HG02610 (cell line): ENCODE results near the gene SPATA2L.
"Not testable (repeated sequence)": the region's sequence is repeated elsewhere in the genome, so short reads cannot be mapped to it uniquely, and the experiment has no call there.

ENCODE experiments used
- ATAC-seq: cut with Tn5 transposase; IDR thresholded peaks from one replicate; pipeline ENCODE4 v1.9.1; 2021; ENCODE audit warnings: mild to moderate bottlenecking, moderate library complexity; ENCODE audit not compliant: unreplicated experiment

The SPATA2L gene

DNA sequence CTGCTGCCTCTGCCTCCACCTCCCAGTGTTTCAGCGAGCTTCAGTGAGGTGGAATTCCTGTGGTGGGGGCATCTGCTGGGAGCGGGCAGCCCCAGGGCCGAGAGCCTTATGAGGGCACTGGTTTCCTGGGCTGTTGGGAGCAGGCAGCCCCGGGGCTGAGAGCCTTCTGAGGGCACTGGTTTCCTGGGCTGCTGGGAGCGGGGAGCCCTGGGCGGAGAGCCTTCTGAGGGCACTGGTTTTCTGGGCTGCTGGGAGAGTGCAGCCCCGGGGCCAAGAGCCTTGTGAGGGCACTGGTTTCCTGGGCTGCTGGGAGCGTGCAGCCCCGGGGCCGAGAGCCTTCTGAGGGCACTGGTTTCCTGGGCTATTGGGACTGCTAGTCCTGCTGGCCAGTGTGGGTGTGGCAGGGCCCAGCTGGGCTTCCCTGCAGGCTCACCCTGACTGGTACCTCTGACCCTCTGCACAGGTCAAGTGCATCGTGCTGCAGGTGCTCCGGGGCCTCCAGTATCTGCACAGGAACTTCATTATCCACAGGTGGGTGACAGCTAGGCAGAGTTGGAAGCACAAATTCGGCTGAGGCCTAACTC is 9.4 kb downstream of the SPATA2L start:
- no peak for ATAC-seq

DNA sequence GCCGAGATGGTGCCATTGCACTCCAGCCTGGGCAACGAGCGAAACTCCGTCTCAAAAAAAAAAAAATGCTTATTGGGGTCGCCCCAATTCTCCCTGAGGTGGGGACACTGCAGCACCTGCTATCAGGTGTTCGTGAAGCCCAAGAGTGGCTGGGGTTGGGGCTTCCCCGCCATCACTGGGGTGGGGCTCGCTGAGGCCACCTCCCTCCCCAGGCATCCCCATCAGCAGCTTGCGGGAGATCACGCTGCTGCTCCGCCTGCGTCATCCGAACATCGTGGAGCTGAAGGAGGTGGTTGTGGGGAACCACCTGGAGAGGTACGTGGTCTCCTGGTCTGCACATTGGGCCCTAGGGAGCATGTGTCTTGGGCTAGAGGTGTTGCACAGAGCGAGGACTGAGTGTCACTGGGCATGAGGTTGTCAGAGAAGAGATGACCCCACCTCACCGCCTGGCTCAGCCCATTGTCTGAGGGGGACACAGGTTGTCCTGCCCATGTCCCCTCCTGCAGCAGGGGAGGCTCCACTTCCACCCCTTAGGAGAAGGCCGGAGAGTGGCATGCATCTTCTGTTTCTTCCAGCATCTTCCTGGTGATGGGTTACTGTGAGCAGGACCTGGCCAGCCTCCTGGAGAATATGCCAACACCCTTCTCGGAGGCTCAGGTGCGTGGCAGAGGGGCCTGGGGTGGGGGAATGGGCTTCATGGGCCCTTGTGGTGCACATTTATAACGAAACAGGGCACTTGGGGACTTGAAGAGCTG is 10.1 kb downstream of the SPATA2L start:
- ATAC-seq, result no peak

DNA sequence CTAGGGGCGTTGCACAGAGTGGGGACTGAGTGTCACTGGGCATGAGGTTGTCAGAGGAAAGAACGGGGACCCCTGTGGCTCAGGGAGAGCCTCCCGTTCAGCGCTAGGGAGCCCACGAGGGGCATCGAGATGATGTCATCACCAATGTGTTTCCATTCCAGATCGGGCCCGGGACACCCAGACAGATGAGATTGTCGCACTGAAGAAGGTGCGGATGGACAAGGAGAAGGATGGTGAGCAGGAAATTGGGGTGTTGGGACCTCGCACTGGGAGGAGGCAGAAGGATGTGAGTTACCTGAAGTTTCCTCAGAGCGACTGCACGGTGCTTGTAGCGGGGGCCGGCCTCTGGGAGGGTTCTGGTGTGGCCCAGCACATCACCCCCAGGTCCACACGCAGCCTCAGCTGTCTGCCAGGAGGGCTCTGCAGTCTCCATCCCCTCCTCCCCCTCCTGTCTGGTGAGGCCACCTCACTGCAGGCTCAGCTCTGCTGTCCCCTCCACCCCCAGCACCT is 11.1 kb downstream of the SPATA2L start:
- no peak for ATAC-seq

- not testable (repeated sequence) for ATAC-seq
These were observed 11.9 kb downstream of the SPATA2L start for GRCh38 chr16:89689621-89690020.

DNA sequence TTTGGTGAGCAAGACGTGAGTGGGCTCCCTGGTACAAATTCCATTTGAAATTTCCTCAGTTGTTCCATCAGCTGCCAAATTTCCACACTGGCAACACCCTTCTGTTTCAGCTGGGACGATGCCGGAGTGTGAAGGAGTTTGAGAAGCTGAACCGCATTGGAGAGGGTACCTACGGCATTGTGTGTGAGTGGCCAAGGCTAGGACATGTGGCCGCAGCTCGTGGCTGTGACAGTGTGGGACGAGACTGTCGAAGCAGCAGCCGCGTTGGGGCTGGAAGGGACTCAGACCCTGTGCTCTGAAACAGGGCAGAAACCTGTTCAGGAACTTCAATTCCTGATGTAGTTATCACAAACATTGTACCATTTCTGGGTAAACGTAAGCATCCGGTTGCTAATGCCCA is 12.4 kb downstream of the SPATA2L start:
- ATAC-seq, result no peak

- no peak for ATAC-seq
These were observed 13.1 kb downstream of the SPATA2L start for GRCh38 chr16:89688395-89688794.

GRCh38 chr16:89687092-89687940 is 14.2 kb downstream of the SPATA2L start:
- ATAC-seq, result peak; percentile 22

GRCh38 chr16:89686520-89687091 is 14.9 kb downstream of the SPATA2L start, which contains the start of gene CDK10:
CDK10 (plus strand) TSS chr16:89686689; CDS start chr16:89686711, 22 bp downstream.
- peak; percentile 78 for ATAC-seq

GRCh38 chr16:89685916-89686315 is 15.6 kb downstream of the SPATA2L start:
- no peak for ATAC-seq

DNA sequence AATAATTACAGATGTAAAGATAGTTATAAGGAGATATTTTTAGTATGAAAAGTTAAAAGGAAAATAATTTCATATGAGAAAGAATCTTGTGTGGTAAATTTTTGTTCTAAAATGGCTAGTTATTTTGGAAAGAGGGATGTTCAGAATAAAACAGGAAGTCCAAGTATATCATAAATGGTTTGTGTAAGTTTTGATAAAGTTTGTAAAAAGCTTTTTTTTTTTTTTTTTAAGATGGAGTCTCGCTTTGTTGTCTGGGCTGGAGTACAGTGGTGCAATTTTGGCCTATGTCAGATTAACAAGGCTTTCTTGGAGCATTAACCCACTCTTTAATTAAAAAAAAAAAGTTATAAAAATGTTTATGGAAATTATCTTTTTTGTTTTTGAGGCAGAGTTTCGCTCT is 23.2 kb downstream of the SPATA2L start:
- no peak for ATAC-seq

- ATAC-seq, result no peak
These were observed 29.1 kb downstream of the SPATA2L start for GRCh38 chr16:89672177-89672941.

GRCh38 chr16:89671565-89671964 is 29.9 kb downstream of the SPATA2L start:
- not testable (repeated sequence) for ATAC-seq

- no peak for ATAC-seq
These were observed 30.7 kb downstream of the SPATA2L start for GRCh38 chr16:89670496-89671431.

DNA sequence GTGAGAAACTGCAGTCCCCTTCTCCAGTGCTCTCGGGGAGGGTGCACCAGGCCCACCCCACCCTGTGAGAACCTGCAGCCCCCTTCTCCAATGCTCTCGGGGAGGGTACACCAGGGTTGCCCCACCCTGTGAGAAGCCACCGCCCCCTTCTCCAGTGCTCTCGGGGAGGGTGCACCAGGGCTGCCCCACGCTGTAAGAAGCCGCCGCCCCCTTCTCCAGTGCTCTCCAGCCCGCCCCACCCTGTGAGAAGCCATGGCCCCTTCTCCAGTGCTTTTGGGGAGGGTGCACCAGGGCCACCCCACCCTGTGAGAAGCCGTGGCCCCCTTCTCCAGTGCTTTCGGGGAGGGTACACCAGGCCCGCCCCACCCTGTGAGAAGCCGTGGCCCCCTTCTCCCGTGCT is 31.8 kb downstream of the SPATA2L start:
- ATAC-seq, result no peak

- ATAC-seq, result no peak
These were observed 32.7 kb downstream of the SPATA2L start for GRCh38 chr16:89668790-89669158.

DNA sequence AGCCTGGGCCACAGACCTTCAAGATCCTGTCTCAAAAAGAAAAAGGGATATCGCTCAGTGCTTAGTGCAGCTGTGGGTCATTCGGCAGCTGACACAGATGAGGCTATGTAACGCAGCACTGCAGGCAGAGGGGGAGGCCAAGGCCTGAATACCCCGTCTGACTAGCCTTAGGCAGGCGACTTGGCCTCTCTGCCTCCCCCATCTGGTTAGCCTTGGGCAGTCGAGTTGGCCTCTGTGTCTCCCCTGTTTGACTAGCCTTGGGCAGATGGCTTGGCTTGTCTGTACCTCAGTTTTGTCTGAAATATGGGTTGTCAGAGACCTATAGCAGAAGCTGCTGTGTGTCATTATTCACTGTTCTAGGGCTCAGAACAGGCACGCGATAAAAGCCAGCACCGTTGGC is 33.9 kb downstream of the SPATA2L start:
- no peak for ATAC-seq

GRCh38 chr16:89667000-89667399 is 34.5 kb downstream of the SPATA2L start:
- not testable (repeated sequence) for ATAC-seq

DNA sequence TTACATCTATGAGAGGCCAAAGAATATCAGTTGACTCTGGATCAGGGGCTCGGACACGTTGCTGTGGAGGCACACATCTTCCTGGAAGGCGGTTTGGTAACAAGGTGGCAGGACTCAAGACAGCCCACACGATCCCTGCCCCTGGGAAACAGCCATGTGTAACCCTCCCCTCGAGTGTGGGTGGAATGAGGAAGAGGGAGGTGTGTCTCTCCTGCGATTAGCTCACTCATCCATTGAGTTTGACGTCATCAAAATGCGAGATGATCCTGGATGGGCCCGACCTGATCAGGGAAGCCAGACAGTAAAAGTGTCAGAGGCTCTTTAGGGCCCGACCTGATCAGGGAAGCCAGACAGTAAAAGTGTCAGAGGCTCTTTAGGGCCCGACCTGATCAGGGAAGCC is 37.3 kb downstream of the SPATA2L start:
- ATAC-seq, result not testable (repeated sequence)

DNA sequence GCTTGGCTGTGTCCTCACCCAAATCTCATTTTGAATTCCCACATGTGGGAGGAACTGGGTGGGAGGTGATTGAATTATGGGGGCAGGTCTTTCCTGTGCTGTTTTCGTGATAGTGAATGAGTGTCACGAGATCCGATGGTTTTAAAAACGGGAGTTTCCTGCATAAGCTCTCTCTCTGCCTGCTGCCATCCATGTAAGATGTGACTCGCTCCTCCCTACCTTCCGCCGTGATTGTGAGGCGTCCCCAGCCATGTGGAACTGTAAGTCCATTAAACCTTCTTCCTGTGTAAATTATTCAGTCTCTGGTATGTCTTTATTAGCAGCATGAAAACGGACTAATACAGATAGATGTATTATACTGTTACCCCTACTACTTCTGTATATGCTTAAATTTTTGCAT is 40.3 kb downstream of the SPATA2L start:
- no peak for ATAC-seq
